Muscle layer of colon (tissue), 2 donors: ENCODE results near the gene PRAMEF11.
"Not testable (repeated sequence)": the region's sequence is repeated elsewhere in the genome, so short reads cannot be mapped to it uniquely, and the experiment has no call there.

Source experiments
- H3K27ac ChIP-seq: one replicate; pipeline ENCODE4 v1.7.0; 2013; ENCODE audit warnings: low read depth, mild to moderate bottlenecking, low read length, moderate library complexity
- H3K27me3 ChIP-seq, 2 donors: one replicate each; pipeline ENCODE4 v1.7.0; 2013; ENCODE audit warnings: low read length in 2 of 2, mild to moderate bottlenecking in 2 of 2; ENCODE audit not compliant: insufficient read depth in 2 of 2, control insufficient read depth in 1 of 2
- H3K36me3 ChIP-seq: one replicate; pipeline ENCODE4 v1.7.0; 2013; ENCODE audit warnings: mild to moderate bottlenecking, low read length; ENCODE audit not compliant: insufficient read depth
- H3K4me1 ChIP-seq: one replicate; pipeline ENCODE4 v1.7.0; 2013; ENCODE audit warnings: mild to moderate bottlenecking, low read length; ENCODE audit not compliant: insufficient read depth
- H3K4me3 ChIP-seq, 2 donors: one replicate each; pipeline ENCODE4 v1.7.0; 2013; ENCODE audit warnings: low read length in 2 of 2, low read depth in 1 of 2, mild to moderate bottlenecking in 1 of 2, moderate library complexity in 1 of 2
- H3K9ac ChIP-seq: one replicate; pipeline ENCODE4 v1.7.0; 2013; ENCODE audit warnings: low read length
- H3K9me3 ChIP-seq: one replicate; pipeline ENCODE4 v1.7.0; 2013; ENCODE audit warnings: mild to moderate bottlenecking, low read length
- donor health status: abdominal sarcoma.
- donor health status: Adenocarcinoma of cecum.

The PRAMEF11 gene

DNA sequence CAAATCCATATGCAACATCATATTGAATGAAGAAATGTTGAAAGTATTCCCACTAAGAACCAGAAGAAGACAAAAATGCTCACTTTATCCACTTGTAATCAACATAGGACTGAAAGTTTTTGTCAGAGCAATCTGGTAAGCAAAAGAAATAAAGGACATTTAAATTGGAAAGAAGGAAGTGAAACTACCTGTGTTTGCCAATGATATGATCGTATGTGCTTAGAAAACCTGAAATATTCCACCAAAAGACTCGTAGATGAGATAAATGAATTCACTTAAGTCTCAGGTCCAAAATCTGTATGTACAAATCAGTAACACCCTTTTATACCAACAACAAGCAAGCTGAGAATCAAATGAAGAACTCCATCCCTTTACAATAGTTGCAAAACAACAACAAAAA, 31.5 kb downstream of the PRAMEF11 start:
- Histone ChIP-seq H3K9me3 (no peaks in the 10 kb centered on the region), H3K9ac (no peak overlapping the region), H3K27me3 (no peaks in the 10 kb centered on the region), H3K4me3 (no peak overlapping the region), H3K36me3 (no peaks in the 10 kb centered on the region), H3K4me1 (no peaks in the 10 kb centered on the region), H3K27ac (no peak overlapping the region)

- no peaks in the 10 kb centered on the region for H3K4me1 ChIP-seq
- H3K36me3 ChIP-seq = no peaks in the 10 kb centered on the region
- H3K4me3 ChIP-seq = no peak overlapping the region
- H3K9ac ChIP-seq = no peak overlapping the region
- H3K27ac ChIP-seq = no peak overlapping the region
- no peaks in the 10 kb centered on the region for H3K9me3 ChIP-seq
- H3K27me3 ChIP-seq = no peaks in the 10 kb centered on the region
These were observed 32.3 kb downstream of the PRAMEF11 start for GRCh38 chr1:12798911-12799310.

- not testable (repeated sequence) for H3K27me3 ChIP-seq, H3K27ac ChIP-seq, H3K36me3 ChIP-seq, H3K4me3 ChIP-seq, H3K9me3 ChIP-seq, H3K9ac ChIP-seq, H3K4me1 ChIP-seq
These were observed 40.1 kb downstream of the PRAMEF11 start, which contains the start of gene PRAMEF1 for GRCh38 chr1:12791097-12791496. Gene PRAMEF1, plus strand, starts transcription at chr1:12791397. Its CDS starts 1,831 bp downstream, at chr1:12793228.

DNA sequence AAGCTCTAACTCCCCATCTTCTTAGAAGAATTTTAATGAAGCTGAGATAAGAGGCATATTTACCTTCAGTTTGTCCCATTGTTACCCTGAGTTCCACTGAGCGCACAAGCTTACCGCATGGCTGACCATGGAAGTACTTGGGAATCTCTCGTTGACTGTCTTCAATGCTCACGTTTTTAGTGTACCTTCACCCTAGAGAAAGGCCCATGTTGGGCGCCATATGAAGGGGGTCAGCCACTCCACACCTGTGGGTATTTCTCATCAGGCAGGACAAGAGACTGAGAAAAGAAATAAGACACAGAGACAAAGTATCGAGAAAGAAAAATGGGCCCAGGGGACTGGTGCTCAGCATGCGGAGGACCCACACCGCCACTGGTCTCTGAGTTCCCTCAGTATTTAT, 46.5 kb downstream of the PRAMEF11 start:
- not testable (repeated sequence) for H3K4me1 ChIP-seq, H3K9ac ChIP-seq, H3K27me3 ChIP-seq, H3K27ac ChIP-seq, H3K4me3 ChIP-seq, H3K36me3 ChIP-seq, H3K9me3 ChIP-seq

DNA sequence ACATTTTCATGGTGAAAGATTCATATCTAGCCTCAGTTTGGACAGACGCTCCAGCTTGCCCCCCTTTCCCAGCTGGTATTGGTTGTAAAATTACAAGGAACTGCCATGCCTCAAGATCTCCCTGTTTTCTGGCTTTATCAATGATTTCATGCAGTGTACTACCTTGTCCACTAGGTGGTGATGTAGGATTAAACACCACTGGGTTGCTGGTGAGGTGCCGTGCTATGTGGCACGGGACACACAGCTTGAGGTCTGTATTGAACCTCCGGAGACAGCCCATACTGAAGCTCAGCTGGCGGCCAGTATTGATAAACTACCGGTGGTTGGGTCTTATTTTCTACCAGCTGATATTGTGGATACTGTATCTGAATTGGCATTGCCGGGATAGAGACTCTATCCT, 47.4 kb downstream of the PRAMEF11 start:
- H3K4me3 ChIP-seq, H3K9ac ChIP-seq, H3K36me3 ChIP-seq, H3K27me3 ChIP-seq, H3K27ac ChIP-seq, H3K4me1 ChIP-seq, H3K9me3 ChIP-seq: not testable (repeated sequence)

DNA sequence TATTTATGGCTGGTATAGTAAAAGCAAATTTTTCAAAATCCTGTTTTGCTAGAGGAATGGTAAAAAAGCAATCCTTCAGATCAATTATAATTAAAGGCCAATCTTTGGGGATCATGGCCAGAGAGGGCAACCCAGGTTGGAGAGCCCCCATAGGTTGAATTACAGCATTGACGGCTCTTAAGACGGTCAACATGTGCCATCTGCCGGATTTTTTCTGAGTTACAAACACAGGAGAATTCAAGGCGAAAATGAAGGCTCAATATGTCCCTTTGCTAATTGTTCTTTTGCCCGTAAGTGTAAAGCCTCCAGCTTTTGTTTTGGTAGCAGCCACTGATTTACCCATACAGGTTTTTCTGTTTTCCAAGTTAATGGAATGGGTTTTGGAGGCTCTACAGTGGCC, 49.7 kb downstream of the PRAMEF11 start:
- H3K4me3 ChIP-seq, H3K4me1 ChIP-seq, H3K27me3 ChIP-seq, H3K9ac ChIP-seq, H3K27ac ChIP-seq, H3K36me3 ChIP-seq, H3K9me3 ChIP-seq: not testable (repeated sequence)

DNA sequence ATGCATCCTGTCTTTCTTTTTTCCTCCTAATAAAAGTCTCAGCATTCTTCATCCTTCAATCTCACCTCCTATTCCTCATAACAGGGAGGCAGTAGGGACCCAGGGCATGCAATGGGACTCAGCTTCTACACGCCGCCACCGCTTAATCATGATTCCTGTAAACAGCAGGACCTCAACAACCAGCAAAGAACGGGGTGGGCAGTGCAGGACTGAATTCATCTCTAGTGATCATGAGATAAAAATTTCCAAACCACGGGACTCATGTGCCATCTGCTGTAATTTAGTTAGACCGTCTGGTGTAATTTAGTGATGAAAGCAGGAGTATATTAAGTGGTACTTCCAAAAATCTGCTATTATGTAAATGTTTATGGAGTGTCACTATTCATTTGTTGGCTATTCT, 52.3 kb downstream of the PRAMEF11 start:
- Histone ChIP-seq H3K4me3 (no peak overlapping the region), H3K27ac (no peak overlapping the region), H3K9me3 (no peaks in the 10 kb centered on the region)

DNA sequence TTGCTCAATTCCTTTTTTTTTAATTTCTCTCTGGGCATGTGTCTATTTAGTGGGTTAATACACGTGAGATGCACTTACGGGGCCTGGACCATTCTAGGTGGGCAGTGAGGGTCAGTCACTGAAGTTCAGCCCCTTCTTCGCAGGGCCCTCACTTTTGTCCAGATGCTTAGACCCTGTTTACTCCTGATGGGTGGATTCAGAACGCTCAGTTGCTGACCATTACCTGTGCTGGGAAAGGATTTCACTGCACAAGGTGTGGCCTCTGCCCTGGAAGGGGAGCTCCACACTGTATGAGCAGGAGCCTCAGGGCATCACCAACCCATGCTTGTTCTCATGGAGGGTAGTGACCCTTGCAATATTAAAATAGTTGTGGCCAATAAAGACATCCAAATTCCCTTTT, 53.1 kb downstream of the PRAMEF11 start:
- H3K9ac ChIP-seq = no peak overlapping the region
- peaks cover 0 to 4% of the 10 kb centered on the region in 2 donors for H3K27me3 ChIP-seq
- no peak overlapping the region for H3K4me3 ChIP-seq
- no peaks in the 10 kb centered on the region for H3K36me3 ChIP-seq
- no peaks in the 10 kb centered on the region for H3K9me3 ChIP-seq
- H3K27ac ChIP-seq = no peak overlapping the region
- H3K4me1 ChIP-seq = no peaks in the 10 kb centered on the region

More for the DNA sequence above, 52.3 kb downstream of the PRAMEF11 start:
- H3K36me3 ChIP-seq = no peaks in the 10 kb centered on the region
- H3K4me1 ChIP-seq = no peaks in the 10 kb centered on the region
- peaks cover 0 to 4% of the 10 kb centered on the region in 2 donors for H3K27me3 ChIP-seq
- H3K9ac ChIP-seq = no peak overlapping the region

- H3K36me3 ChIP-seq = no peaks in the 10 kb centered on the region
- no peak overlapping the region for H3K9ac ChIP-seq
- H3K4me3 ChIP-seq = no peak overlapping the region
- H3K9me3 ChIP-seq = no peaks in the 10 kb centered on the region
- no peak overlapping the region for H3K27ac ChIP-seq
- no peaks in the 10 kb centered on the region for H3K4me1 ChIP-seq
- H3K27me3 ChIP-seq = peaks cover 0 to 4% of the 10 kb centered on the region in 2 donors
These were observed 54.2 kb downstream of the PRAMEF11 start for GRCh38 chr1:12776801-12777557.

DNA sequence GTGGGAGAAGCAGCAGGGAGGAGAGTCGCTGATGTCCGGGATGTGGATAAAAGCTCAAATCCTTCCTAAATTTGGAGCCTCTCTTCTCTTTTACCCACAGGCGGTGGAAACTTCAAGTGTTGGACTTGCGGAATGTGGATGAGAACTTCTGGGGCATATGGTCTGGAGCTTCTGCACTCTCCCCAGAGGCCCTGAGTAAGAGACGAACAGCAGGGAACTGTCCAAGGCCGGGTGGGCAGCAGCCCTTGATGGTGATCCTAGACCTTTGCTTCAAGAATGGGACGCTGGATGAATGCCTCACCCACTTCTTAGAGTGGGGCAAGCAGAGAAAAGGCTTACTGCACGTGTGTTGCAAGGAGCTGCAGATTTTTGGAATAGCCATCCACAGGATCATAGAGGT, 55.8 kb downstream of the PRAMEF11 start:
- no peaks in the 10 kb centered on the region for H3K9me3 ChIP-seq
- H3K4me3 ChIP-seq = no peak overlapping the region
- H3K4me1 ChIP-seq = no peaks in the 10 kb centered on the region
- H3K9ac ChIP-seq = no peak overlapping the region
- peaks cover 0 to 4% of the 10 kb centered on the region in 2 donors for H3K27me3 ChIP-seq
- H3K36me3 ChIP-seq = no peaks in the 10 kb centered on the region
- H3K27ac ChIP-seq = no peak overlapping the region

GRCh38 chr1:12774801-12775345, 56.3 kb downstream of the PRAMEF11 start:
- H3K9ac ChIP-seq = no peak overlapping the region
- no peak overlapping the region for H3K4me3 ChIP-seq
- H3K27ac ChIP-seq = no peak overlapping the region
- peaks cover 0 to 10% of the 10 kb centered on the region in 2 donors for H3K27me3 ChIP-seq
- H3K9me3 ChIP-seq = no peaks in the 10 kb centered on the region
- H3K4me1 ChIP-seq = no peaks in the 10 kb centered on the region
- H3K36me3 ChIP-seq = no peaks in the 10 kb centered on the region
